HFFc6 (cell line): Measurements from ENCODE around the gene PITPNC1. TPM values are rescaled to one million over a fixed set of nuclear protein-coding genes. Genes with fewer than 3 reads are reported as not detected.
"Not testable (repeated sequence)": the region's sequence is repeated elsewhere in the genome, so short reads cannot be mapped to it uniquely, and the experiment has no call there.

Experiments
- DNase-seq: peaks from one replicate; pipeline ENCODE4 v3.0.0-alpha.2; 2018
- H3K27ac Mint-ChIP-seq: 2 replicates; pipeline ENCODE4 v1.8.0; 2020; ENCODE audit warnings: mild to moderate bottlenecking, mixed read lengths
- H3K27me3 Mint-ChIP-seq: 2 replicates; pipeline ENCODE4 v1.8.0; 2021; ENCODE audit warnings: mild to moderate bottlenecking, moderate library complexity, mixed read lengths; ENCODE audit not compliant: insufficient read depth
- H3K36me3 Mint-ChIP-seq: 2 replicates; pipeline ENCODE4 v1.8.0; 2021; ENCODE audit warnings: low read depth, mixed read lengths
- H3K4me1 Mint-ChIP-seq: 2 replicates; pipeline ENCODE4 v1.8.0; 2020; ENCODE audit warnings: low read depth, mixed read lengths
- H3K4me3 Mint-ChIP-seq: 2 replicates; pipeline ENCODE4 v1.8.0; 2020; ENCODE audit warnings: mild to moderate bottlenecking, moderate library complexity, mixed read lengths
- H3K9me3 Mint-ChIP-seq: 2 replicates; pipeline ENCODE4 v1.8.0; 2020; ENCODE audit warnings: mild to moderate bottlenecking, mixed read lengths
- total RNA-seq, 6 experiments: library from RNA; stranded (reverse); fragmentation: NEBNext Ultra II Directional; extraction: Animal tissue kit (Norgen Biotek cat#: 25700); gene quantifications; 2 replicates in 1 of 6; 3 replicates in 5 of 6; pipeline ENCODE4 v1.2.3, GENCODE V29; 2021
- TF ChIP-seq, protein P1 (sequence below): fragments of 200-600 bp; sonication (generic); IDR thresholded peaks from 2 replicates; pipeline ENCODE4 v1.5.0; 2021; ENCODE audit warnings: antibody characterized with exemption, mild to moderate bottlenecking

PITPNC1 gene
- total RNA-seq, 6 experiments from 2014 or later: 6.9 to 11.1 (median 7.7) TPM

DNA sequence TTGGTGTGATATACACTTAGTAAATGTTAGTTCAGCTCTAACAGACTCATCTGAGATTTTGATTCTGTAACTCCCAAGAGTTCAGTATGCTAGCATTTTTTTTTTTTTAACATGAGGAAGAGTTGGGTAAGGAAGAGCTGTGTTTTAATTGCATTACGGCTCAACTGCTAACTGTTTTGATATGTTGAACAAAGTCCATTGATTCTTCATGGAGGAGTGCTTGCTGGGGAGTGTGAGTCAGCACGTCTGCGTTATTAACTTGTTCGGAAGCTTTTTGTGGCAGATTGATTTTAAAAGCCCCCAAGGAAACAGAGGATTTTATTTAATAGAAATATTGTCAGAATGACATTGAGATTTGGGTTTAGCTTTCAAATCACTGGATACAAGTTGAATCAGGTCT is 45.8 kb downstream of the PITPNC1 start:
- peaks cover 39% of the 10 kb centered on the region for H3K4me1 Mint-ChIP-seq
- no peaks in the 10 kb centered on the region for H3K9me3 Mint-ChIP-seq
- no peak for DNase-seq
- H3K36me3 Mint-ChIP-seq: no peaks in the 10 kb centered on the region
- H3K4me3 Mint-ChIP-seq: no peak overlapping the region
- no peaks in the 10 kb centered on the region for H3K27me3 Mint-ChIP-seq
- no peak overlapping the region for H3K27ac Mint-ChIP-seq
- TF ChIP-seq, protein P1, sequence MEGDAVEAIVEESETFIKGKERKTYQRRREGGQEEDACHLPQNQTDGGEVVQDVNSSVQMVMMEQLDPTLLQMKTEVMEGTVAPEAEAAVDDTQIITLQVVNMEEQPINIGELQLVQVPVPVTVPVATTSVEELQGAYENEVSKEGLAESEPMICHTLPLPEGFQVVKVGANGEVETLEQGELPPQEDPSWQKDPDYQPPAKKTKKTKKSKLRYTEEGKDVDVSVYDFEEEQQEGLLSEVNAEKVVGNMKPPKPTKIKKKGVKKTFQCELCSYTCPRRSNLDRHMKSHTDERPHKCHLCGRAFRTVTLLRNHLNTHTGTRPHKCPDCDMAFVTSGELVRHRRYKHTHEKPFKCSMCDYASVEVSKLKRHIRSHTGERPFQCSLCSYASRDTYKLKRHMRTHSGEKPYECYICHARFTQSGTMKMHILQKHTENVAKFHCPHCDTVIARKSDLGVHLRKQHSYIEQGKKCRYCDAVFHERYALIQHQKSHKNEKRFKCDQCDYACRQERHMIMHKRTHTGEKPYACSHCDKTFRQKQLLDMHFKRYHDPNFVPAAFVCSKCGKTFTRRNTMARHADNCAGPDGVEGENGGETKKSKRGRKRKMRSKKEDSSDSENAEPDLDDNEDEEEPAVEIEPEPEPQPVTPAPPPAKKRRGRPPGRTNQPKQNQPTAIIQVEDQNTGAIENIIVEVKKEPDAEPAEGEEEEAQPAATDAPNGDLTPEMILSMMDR: no peak

DNA sequence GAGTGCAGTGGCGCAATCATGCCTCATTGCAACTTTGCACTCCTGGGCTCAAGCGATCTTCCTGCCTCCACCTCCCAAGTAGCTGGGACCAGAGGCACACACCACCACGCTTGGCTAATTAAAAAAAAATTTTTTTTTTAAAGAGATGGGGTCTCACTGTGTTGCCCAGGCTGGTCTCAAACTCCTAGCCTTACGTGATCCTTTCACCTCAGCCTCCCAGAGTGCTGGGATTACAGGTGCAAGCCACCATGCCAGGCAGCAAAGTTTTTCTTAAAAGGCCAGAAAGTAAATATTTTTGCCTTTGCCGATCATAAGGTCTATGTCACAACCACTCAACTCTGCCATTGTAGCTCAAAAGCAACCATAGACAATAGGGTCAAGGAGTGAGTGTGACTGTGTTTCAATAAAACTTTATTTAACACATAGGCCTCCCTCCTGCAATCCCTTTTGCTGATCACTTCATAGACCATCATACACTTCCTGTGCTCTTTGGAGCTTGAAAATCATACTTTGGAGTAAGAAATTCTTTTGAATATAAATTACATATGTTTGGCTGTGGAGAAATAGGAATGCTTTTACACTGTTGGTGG is 48.6 kb downstream of the PITPNC1 start:
- Mint-ChIP-seq H3K4me1 (peaks cover 29% of the 10 kb centered on the region), H3K36me3 (no peaks in the 10 kb centered on the region), H3K27me3 (no peaks in the 10 kb centered on the region), H3K27ac (no peak overlapping the region), H3K9me3 (no peaks in the 10 kb centered on the region), H3K4me3 (no peak overlapping the region)
- no peak for DNase-seq
- TF ChIP-seq, protein P1: no peak

- DNase-seq: no peak
- Mint-ChIP-seq H3K27me3 (no peaks in the 10 kb centered on the region), H3K9me3 (no peaks in the 10 kb centered on the region), H3K36me3 (no peaks in the 10 kb centered on the region), H3K4me1 (peaks cover 25% of the 10 kb centered on the region), H3K27ac (no peak overlapping the region), H3K4me3 (no peak overlapping the region)
- TF ChIP-seq, protein P1: no peak
These were observed 50.3 kb downstream of the PITPNC1 start for GRCh38 chr17:67427424-67427823.

- not testable (repeated sequence) for H3K27me3 Mint-ChIP-seq, H3K9me3 Mint-ChIP-seq, H3K36me3 Mint-ChIP-seq, DNase-seq, H3K27ac Mint-ChIP-seq, H3K4me3 Mint-ChIP-seq
- H3K4me1 Mint-ChIP-seq: peaks cover 19% of the 10 kb centered on the region
These were observed 53.4 kb downstream of the PITPNC1 start for GRCh38 chr17:67430515-67430914.

DNA sequence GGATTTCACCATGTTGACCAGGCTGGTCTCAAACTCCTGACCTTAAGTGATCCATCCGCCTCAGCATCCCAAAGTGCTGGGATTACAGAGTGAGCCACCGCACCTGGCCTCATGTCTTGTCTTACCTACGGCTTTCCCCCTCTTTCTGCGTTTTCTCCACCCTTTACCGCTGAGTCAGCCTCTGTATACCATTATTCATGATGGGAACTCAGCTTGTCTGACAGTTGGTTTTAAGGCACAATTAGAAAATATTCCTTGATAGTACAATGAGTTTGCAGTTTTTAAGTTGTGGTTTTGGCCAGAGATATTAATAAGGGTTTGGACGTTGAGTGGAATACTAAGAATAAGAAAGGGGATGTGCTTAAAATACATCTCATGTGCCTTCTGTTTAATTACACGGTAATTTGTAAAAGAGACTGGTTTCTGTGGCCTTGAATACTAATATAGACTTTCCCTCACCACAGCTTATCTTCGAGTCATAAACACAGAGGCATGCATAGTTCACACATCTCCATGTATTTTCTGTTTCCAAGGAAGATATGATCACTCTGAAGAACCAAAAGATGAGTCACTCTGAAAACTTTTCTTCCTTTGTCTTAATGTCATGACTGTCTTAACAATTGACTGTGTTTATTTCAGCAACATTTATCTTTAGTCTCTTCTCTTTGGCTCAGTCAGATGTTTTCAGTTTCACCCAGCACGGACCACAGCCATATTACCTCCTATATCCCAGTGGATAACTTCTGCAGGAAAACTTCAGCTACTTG is 54.4 kb downstream of the PITPNC1 start:
- peak; percentile 85 for DNase-seq
- Mint-ChIP-seq H3K9me3 (no peaks in the 10 kb centered on the region), H3K4me1 (peaks cover 19% of the 10 kb centered on the region), H3K27me3 (peaks cover 3% of the 10 kb centered on the region; the same call in 1 of the 2 replicates), H3K27ac (peak overlapping the region; percentile 89), H3K4me3 (peak overlapping the region; percentile 76), H3K36me3 (no peaks in the 10 kb centered on the region)
- TF ChIP-seq, protein P1: no peak

- Mint-ChIP-seq H3K9me3 (no peaks in the 10 kb centered on the region), H3K36me3 (no peaks in the 10 kb centered on the region), H3K27me3 (peaks cover 3% of the 10 kb centered on the region; the same call in 1 of the 2 replicates), H3K4me3 (no peak overlapping the region), H3K4me1 (peaks cover 19% of the 10 kb centered on the region), H3K27ac (peak overlapping the region; percentile 44; the same call in 1 of the 2 replicates)
- TF ChIP-seq, protein P1: no peak
- DNase-seq: no peak
These were observed 56.3 kb downstream of the PITPNC1 start for GRCh38 chr17:67433248-67433924.
